Immature natural killer cell (primary cell): ENCODE measurements around the gene RGS10. TPM values are rescaled to one million over a fixed set of nuclear protein-coding genes. Genes with fewer than 3 reads are reported as not detected.

Source experiments
- DNase-seq, 3 donors: peaks; one replicate each; pipeline ENCODE4 v3.0.0; 2022; ENCODE audit warnings: mixed read lengths in 1 of 3
- H3K27ac Mint-ChIP-seq, 6 donors: one replicate each; pipeline ENCODE4 v1.8.0; 2020; ENCODE audit warnings: mixed read lengths in 6 of 6, mild to moderate bottlenecking in 5 of 6, inconsistent platforms in 4 of 6, moderate library complexity in 3 of 6
- H3K27me3 Mint-ChIP-seq, 3 donors: one replicate each; pipeline ENCODE4 v1.8.0; 2020 to 2021; ENCODE audit warnings: low read depth in 3 of 3, mild to moderate bottlenecking in 3 of 3, mixed read lengths in 3 of 3, moderate library complexity in 3 of 3, inconsistent platforms in 1 of 3
- H3K36me3 Mint-ChIP-seq, 3 donors: one replicate each; pipeline ENCODE4 v1.8.0; 2020; ENCODE audit warnings: mixed read lengths in 3 of 3, inconsistent platforms in 2 of 3, mild to moderate bottlenecking in 2 of 3
- H3K4me1 Mint-ChIP-seq, 2 donors: one replicate each; pipeline ENCODE4 v1.8.0; 2020; ENCODE audit warnings: inconsistent platforms in 2 of 2, mild to moderate bottlenecking in 2 of 2, mixed read lengths in 2 of 2, moderate library complexity in 1 of 2
- H3K4me3 Mint-ChIP-seq, 5 donors: one replicate each; pipeline ENCODE4 v1.8.0; 2020; ENCODE audit warnings: mild to moderate bottlenecking in 5 of 5, mixed read lengths in 5 of 5, inconsistent platforms in 3 of 5, moderate library complexity in 3 of 5
- H3K9me3 Mint-ChIP-seq, 6 donors: one replicate each; pipeline ENCODE4 v1.8.0; 2020; ENCODE audit warnings: mild to moderate bottlenecking in 6 of 6, mixed read lengths in 6 of 6, inconsistent platforms in 4 of 6, moderate library complexity in 3 of 6
- polyA plus RNA-seq, 3 donors: library from polyadenylated mRNA; unstranded; fragments of 300-500 nt; fragmentation: Illumina TruSeq; gene quantifications; one replicate each; pipeline ENCODE4 v1.2.3, GENCODE V29; 2021

RGS10 gene
- polyA plus RNA-seq, 3 donors from 2014 or later: 11.8 to 48.4 (median 40.7) TPM

DNA sequence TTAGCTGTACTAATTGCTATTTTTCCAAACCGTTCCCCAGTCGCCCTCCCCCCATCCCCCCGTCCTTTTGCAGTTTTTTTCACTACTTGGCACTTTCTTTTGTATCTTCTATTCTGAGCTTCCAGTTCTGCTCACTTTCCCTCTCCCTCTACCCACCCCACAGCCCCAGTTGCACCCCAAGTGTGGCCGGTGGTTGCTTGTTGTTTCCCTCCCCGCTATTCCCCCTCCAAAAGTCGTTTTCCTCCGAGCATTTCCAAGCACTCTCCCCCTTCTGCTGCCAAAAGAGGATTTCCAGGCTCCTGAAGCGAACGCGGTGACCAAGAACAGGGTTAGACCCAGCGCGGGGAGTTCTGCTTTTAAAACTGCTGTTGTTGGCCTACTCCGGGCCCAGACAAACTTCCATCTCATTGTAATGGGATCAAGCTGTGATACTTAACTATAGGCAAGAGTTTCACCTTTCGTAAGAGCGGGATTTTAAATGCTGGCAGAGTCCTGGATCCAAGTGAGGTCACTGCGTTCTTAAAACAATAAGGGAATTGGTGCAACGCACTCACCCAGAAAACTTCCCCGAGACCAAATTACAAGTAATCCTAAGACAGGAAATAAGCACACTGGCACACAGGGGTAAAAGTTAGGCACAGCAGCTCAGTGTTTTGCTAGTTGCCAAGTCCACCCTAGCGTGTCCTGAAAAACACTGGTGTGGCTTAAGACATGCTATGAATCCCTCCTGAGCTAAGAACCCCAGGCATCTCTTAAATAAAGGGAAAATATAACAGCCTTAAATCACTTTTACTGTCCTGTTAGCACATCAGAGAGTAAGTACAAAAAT is 1.5 kb upstream of the RGS10 start:
- peaks cover 15 to 25% of the 10 kb centered on the region in 2 donors for H3K4me1 Mint-ChIP-seq
- peak overlapping the region in 1 of 6 donors; percentile 82 for H3K27ac Mint-ChIP-seq
- H3K36me3 Mint-ChIP-seq: no peaks in the 10 kb centered on the region
- DNase-seq: no peak
- peaks cover 4 to 13% (median 6%) of the 10 kb centered on the region in 3 donors for H3K27me3 Mint-ChIP-seq
- peak overlapping the region; percentile 90 to 98 (median 95) for H3K4me3 Mint-ChIP-seq
- H3K9me3 Mint-ChIP-seq: no peaks in the 10 kb centered on the region

DNA sequence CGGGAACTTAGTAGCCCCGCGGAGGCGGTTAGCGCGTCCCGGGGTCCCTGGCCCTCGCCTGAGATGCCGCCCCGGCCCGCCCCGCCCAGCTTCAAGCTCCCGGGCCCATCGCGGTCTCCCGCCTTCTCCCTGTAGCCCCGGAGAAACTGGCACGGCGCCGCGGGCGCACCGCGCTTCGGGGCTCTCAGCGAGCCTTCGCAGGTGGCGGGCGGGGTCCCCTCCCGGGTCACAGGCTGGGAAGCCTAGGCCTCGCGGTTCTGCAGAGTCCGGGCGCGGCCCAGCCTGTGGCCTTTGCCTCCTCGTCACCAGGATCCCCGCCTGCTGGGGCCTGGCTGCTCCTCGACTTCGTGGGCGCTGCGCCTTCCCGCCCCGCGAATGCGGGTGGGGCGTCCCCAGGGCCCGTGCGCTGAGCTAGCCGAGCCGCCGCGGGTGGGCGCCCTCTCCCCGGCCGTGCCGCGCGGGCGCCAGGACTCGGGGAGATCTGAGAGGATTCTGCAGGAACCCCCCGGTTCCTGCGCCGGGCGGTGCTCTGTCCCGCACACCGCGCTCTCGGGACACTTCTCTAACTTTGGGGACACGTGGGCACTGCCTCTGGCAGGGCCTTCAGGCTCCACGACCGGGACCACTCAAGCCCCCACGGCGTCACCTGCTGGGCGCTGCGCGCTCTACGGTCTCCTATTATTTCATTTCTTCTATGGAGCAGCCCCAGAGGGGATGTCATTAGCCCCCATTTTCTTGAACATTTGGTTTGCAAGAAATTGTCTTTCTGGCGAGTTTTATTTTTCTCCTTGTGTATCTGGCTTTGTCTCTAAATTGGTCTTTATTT is 682 bp upstream of the RGS10 start:
- H3K27me3 Mint-ChIP-seq: peaks cover 0 to 6% (median 5%) of the 10 kb centered on the region in 3 donors
- H3K27ac Mint-ChIP-seq: peak overlapping the region in 3 of 6 donors; percentile 14 to 86 (median 82)
- no peaks in the 10 kb centered on the region for H3K9me3 Mint-ChIP-seq
- H3K36me3 Mint-ChIP-seq: no peaks in the 10 kb centered on the region
- peak overlapping the region; percentile 90 to 98 (median 95) for H3K4me3 Mint-ChIP-seq
- H3K4me1 Mint-ChIP-seq: peaks cover 15 to 25% of the 10 kb centered on the region in 2 donors
- peak; percentile 35 to 56 (median 52) for DNase-seq

DNA sequence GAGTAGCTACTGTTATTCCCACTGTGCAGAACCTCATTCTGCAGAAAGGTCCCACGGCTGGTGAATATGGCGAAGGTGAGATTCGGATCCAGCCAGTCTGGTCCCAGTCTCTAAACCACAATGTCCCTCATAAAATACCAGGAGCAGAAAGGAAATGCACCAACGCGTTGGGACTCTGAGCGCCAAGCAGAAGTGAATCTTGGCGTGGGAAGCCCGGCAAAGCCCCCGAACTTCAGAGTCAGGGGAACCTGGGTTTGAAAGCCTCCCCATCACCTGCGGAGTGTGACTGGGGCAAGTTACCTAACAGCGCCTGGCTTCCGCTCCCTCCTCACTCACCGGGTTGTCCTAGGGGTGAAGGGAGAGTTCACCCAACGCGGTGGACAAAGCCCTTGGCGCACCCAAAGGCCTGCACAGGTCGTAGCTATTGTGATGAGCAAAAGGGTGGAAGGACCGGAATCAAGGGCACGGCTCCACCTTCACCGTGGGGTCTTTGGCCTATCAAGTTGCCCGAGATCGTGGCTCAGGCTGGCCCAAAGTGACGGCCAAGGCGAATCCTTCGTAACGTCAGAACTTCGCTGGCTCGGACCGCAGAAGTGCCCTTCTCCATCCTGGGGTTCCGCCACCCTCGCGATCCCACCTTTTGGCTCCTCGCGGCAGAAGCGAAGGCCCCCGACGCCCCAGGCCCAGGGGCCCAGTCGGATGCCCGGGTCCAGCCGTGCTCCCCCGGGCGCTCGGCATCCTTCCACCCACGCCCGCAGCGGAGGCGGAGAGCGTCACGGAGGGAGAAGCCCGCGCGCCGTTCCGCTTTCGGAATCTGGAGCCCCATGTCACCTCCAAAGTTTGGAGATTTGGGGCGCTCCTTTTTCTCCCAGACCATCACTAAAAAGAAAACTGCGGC is 811 bp downstream of the RGS10 start:
- H3K27ac Mint-ChIP-seq: peak overlapping the region in 3 of 6 donors; percentile 30 to 62 (median 59)
- H3K4me1 Mint-ChIP-seq: peaks cover 15 to 31% of the 10 kb centered on the region in 2 donors
- peak; percentile 12 to 21 (median 12) for DNase-seq
- H3K4me3 Mint-ChIP-seq: peak overlapping the region; percentile 70 to 88 (median 85)
- H3K36me3 Mint-ChIP-seq: no peaks in the 10 kb centered on the region
- no peaks in the 10 kb centered on the region for H3K9me3 Mint-ChIP-seq
- H3K27me3 Mint-ChIP-seq: peaks cover 0 to 5% (median 2%) of the 10 kb centered on the region in 3 donors

DNA sequence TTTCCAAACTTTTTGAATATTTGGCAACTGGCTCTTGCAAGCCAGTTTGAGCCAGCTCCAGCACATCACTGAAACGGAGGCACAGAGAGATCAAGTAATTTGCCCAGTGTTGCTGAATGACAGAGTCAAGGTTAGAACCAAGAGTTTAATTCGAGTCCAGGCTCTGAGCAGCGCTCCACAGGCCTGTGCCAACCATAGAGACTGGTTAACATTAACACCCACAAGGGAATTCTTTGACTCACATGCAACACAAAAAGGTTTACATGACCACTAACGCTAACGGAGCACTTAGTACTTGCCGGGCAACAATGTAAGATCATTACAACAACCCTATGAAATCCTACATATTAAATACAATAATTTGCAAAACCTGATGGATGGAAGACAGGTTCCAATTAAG is 1.5 kb downstream of the RGS10 start:
- Mint-ChIP-seq H3K4me1 (peaks cover 15 to 33% of the 10 kb centered on the region in 2 donors), H3K27ac (peak overlapping the region in 1 of 6 donors; percentile 62), H3K36me3 (no peaks in the 10 kb centered on the region), H3K4me3 (peak overlapping the region; percentile 70 to 88 (median 85)), H3K27me3 (peaks cover 0 to 2% (median 0%) of the 10 kb centered on the region in 3 donors), H3K9me3 (no peaks in the 10 kb centered on the region)
- DNase-seq: no peak

DNA sequence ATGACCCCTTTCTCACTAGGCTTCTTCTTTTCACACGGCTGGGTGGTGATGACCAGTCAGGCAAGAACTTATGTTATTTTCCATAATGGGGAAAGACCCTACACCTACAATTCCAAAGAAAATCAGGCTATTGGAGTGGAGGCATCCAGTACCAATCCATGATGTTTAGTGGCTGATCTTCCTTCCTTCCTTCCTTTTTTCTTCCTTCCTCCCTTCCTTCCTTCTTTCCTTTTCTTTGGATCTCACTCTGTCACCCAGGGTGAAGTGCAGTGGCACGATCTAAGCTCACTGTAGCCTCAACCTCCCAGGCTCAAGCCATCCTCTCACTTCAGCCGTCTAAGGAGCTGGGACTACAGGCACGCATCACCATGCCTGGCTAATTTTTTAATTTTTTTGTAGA is 2.5 kb downstream of the RGS10 start:
- no peak for DNase-seq
- H3K27ac Mint-ChIP-seq: peak overlapping the region in 1 of 6 donors; percentile 40
- H3K36me3 Mint-ChIP-seq: no peaks in the 10 kb centered on the region
- H3K4me1 Mint-ChIP-seq: peaks cover 18 to 38% of the 10 kb centered on the region in 2 donors
- no peaks in the 10 kb centered on the region for H3K9me3 Mint-ChIP-seq
- peak overlapping the region in 2 of 5 donors; percentile 7 to 53 for H3K4me3 Mint-ChIP-seq
- H3K27me3 Mint-ChIP-seq: peaks cover 0 to 2% (median 0%) of the 10 kb centered on the region in 3 donors

DNA sequence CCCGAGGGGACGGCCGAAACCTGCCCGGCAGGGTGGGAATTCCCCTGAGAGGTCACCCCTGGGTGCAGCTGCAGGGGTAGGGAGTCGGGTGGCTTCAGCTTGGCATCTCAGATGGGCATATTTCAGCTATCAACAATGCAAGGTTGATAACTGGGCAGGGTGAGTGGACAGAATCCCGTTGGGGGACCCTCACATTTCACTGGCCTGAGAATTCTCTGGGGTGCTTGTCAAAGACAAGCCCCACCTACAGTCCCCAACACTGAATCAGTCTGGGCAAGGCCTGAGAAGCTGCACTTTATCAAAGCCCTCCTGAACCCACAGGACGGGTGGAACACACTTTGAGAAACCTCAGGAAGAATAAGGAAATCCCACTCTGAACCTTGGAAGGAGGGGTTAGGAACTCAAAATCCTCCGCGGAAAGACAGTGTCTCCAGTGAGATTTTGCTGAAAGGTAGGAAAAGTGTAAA is 3.1 kb downstream of the RGS10 start:
- peaks cover 18 to 38% of the 10 kb centered on the region in 2 donors for H3K4me1 Mint-ChIP-seq
- DNase-seq: no peak
- no peaks in the 10 kb centered on the region for H3K36me3 Mint-ChIP-seq
- H3K27ac Mint-ChIP-seq: no peak overlapping the region
- peaks cover 0 to 2% (median 0%) of the 10 kb centered on the region in 3 donors for H3K27me3 Mint-ChIP-seq
- H3K9me3 Mint-ChIP-seq: no peaks in the 10 kb centered on the region
- no peak overlapping the region for H3K4me3 Mint-ChIP-seq

DNA sequence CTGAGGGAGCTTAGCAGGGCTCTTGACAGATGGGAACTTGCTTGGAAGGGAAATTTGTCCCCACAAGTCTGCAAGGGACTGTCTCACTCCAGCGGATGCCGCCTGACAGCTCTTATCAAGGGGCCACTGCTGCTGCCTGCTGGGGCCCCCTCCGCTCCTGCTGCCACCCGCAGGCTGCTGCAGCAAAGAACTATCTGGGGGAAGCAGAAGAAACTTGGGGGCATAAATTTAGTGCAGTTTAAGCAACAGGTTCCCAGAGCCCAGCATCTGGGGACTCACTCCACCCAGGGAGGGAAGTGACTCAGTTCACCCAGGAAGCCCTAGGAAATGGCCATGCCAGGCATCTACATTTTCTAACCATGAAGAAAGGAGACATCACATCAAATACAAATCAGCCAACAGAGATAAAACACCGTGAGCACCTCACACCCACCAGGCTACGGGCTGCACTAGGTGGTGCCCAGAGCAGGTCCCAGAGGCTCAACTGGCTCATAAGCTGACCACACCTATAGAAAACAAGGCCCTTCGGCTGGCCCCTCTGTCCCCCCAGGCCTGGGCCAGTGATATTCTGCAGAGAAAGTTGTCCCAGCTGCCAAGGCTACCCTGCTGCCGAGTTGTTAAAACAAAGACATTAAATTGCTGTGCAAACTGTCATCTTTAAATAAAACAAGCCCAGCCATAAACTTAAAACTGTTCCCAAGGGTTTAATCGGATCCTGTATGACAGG is 3.7 kb downstream of the RGS10 start:
- Mint-ChIP-seq H3K27me3 (peaks cover 0 to 2% (median 0%) of the 10 kb centered on the region in 3 donors), H3K4me1 (peaks cover 15 to 37% of the 10 kb centered on the region in 2 donors), H3K4me3 (no peak overlapping the region), H3K36me3 (no peaks in the 10 kb centered on the region), H3K27ac (no peak overlapping the region), H3K9me3 (no peaks in the 10 kb centered on the region)
- DNase-seq: no peak

DNA sequence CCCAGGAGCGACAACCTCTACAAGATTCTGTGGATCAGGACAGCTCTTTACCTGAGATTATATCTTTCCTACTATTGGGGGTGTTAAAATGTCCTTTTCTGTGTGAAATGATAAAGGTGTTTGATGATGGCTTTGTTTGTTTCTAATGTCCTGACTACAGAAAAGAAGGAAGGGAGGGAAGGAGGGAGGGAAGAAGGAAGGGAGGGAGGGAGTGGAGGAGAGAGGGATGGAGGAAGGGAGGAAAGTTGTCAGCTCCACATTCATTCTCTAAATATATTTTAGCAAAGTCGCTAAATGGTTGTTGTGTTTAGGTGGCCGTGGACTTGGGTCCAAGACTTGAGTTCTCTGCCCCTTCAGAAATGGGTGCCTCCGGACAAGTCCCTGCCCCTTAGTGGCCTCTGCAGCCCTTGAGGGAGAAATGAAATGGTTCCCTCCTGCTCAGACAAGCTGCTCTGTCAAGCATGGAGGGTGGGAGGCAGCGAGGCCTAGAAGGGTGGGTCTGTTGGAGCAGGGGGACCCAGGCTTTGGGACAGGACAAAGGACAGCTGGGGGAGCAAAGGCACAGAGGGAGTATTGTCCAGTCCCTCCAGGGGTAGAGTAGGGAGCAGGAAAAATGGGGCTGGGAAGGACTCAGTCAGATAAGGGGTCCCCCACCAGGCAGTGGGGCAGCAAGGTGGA is 4.4 kb downstream of the RGS10 start:
- no peaks in the 10 kb centered on the region for H3K9me3 Mint-ChIP-seq
- H3K27me3 Mint-ChIP-seq: no peaks in the 10 kb centered on the region
- H3K36me3 Mint-ChIP-seq: no peaks in the 10 kb centered on the region
- peak overlapping the region in 2 of 6 donors; percentile 48 to 56 for H3K27ac Mint-ChIP-seq
- H3K4me1 Mint-ChIP-seq: peaks cover 11 to 31% of the 10 kb centered on the region in 2 donors
- H3K4me3 Mint-ChIP-seq: no peak overlapping the region
- DNase-seq: no peak

DNA sequence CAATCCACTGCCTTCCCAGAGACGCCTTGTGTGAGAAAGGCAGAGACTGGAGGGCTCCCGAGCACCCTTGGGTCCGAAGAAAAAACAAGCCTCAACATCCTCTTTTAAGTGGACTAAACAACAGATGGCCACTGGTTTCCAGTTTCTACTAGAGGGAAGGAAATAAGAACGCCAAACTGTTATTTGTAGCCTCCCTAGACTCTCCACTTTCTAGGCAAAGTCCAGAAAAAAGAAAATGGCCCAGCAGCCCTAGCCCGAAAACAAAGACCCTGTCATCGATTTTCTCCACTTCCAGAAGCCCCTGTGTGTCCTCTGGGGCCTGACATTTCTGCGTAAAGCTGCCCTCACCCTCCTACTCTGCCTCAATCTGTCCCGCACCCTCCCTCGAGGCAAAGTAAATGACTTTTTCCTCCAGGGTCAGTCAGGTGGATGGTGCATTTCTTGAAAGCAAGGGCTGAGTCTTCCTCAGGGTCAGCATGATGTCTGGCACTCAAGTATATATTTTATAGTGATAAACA is 6.0 kb downstream of the RGS10 start:
- no peaks in the 10 kb centered on the region for H3K36me3 Mint-ChIP-seq
- H3K4me1 Mint-ChIP-seq: peaks cover 7 to 29% of the 10 kb centered on the region in 2 donors
- no peak overlapping the region for H3K27ac Mint-ChIP-seq

DNA sequence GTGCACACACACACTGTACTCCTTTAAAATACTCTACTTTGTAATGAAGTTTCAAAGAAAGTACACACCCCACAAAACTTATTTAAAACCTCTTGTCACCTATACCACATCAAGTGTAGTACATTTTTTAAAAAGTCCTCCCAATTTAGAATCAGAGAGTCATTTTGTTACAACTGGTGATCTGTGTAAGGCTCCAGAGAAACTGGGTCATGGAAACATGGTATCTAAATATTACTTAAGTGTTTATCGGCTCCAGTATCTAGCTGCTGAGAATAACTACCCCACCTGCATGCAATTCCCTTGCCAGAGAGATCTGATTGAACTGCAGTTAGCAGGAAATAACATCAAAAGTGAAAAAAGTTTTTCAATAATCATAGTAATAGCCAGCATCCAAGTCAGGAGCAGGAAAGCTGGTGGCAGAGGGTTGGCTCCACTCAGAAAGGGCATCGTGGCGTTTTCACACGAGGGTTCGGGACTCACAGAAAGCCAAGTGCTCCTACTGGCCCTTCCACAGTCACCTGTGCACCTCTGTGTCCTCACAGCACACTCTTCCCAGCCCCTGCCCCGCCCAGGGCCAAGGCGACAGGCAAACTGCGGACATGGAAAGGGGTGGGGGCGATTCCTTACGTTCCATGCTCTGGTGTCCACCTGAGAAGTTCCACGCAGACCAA is 6.5 kb downstream of the RGS10 start:
- no peaks in the 10 kb centered on the region for H3K9me3 Mint-ChIP-seq
- no peak for DNase-seq
- peaks cover 4 to 23% of the 10 kb centered on the region in 2 donors for H3K4me1 Mint-ChIP-seq
- peak overlapping the region in 2 of 6 donors; percentile 2 to 18 for H3K27ac Mint-ChIP-seq
- no peaks in the 10 kb centered on the region for H3K27me3 Mint-ChIP-seq
- no peak overlapping the region for H3K4me3 Mint-ChIP-seq
- no peaks in the 10 kb centered on the region for H3K36me3 Mint-ChIP-seq

More for the DNA sequence above, 6.0 kb downstream of the RGS10 start:
- no peaks in the 10 kb centered on the region for H3K27me3 Mint-ChIP-seq
- no peak overlapping the region for H3K4me3 Mint-ChIP-seq
- DNase-seq: no peak
- no peaks in the 10 kb centered on the region for H3K9me3 Mint-ChIP-seq

DNA sequence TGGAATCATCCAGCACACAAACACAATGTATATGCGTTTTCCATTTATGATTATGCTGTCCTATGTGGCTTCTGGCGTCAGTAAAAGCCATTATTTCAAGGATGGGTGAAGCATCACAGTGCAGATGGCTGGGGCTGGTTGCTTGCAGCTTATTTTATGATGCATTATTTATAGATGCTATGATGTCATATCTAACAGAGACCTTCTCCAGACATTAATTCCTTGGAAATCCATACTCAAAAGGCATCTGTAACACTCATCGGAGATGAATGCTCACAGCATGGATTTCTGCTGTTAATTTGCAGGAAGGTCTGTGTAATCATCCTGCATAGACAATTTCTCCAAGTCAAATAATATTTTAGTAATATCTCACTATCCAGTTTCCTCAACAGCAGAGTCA is 7.2 kb downstream of the RGS10 start:
- Mint-ChIP-seq H3K36me3 (no peaks in the 10 kb centered on the region), H3K4me3 (no peak overlapping the region), H3K27ac (peak overlapping the region in 1 of 6 donors; percentile 2), H3K27me3 (no peaks in the 10 kb centered on the region), H3K4me1 (peaks cover 4 to 16% of the 10 kb centered on the region in 2 donors), H3K9me3 (no peaks in the 10 kb centered on the region)
- DNase-seq: no peak
